UCSD-AML1 (cell line): ENCODE data around the gene PITHD1.
A peak's percentile ranks its signal among the peaks of the same experiment; 100 is the strongest.
"Not testable (repeated sequence)": the region's sequence is repeated elsewhere in the genome, so short reads cannot be mapped to it uniquely, and the experiment has no call there.

Source experiments
- DNase-seq: peaks from one replicate; lab custom pipeline; 2025; ENCODE audit not compliant: unreplicated experiment; lab: John Stamatoyannopoulos, UW

PITHD1 gene

DNA sequence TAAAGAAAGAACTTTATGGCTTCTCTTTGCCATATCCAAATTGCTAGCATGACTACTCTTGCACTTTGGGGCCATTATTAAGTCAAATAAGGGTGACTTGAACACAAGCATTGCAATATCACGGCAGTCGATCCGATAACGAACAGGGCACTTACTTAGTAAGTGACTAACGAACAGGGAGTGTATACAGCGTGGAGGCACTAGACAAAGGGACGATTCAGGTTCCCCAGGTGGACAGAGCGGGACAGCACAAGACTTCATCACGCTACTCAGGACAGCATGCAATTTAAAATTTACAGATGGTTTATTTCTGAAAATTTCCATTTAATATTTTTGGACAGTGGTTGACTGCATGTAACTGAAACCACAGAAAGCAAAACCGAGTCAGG lies 5.4 kb upstream of the PITHD1 start:
- DNase-seq, result no peak

- no peak for DNase-seq
Measured at GRCh38 chr1:23774174-23774880, 3.9 kb upstream of the PITHD1 start.

GRCh38 chr1:23776217-23776616 lies 2.0 kb upstream of the PITHD1 start:
- no peak for DNase-seq

DNA sequence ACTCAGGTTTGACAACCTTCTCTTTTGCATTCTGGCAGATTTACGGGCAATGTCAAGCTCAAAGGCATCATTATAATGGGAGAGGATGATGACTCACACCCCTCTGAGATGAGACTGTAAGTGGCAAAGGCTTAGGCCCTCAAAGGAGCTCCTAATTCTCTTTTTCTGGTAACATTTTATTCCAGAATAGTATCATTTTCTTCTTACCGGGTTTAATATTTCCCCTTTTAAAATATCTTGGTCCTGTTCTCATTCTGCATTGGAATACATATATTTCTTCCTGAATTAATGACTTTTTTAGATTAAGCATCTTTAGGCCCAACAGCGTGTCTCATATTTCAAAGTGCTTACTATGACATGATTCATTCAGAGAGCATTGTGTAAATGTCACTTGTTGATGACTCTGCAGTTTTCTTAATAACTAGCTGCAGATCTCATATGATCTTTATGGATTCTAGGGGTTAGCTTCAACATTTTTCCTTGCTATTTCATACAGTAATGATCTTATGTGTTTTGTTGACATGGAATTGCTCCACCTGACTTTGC lies 1.7 kb downstream of the PITHD1 start:
- DNase-seq, result no peak

GRCh38 chr1:23783141-23783540 lies 4.9 kb downstream of the PITHD1 start:
- DNase-seq, result not testable (repeated sequence)

- DNase-seq, result no peak
Measured at GRCh38 chr1:23784846-23785245, 6.6 kb downstream of the PITHD1 start.

- no peak for DNase-seq
Measured at GRCh38 chr1:23787701-23788100, 9.5 kb downstream of the PITHD1 start.

DNA sequence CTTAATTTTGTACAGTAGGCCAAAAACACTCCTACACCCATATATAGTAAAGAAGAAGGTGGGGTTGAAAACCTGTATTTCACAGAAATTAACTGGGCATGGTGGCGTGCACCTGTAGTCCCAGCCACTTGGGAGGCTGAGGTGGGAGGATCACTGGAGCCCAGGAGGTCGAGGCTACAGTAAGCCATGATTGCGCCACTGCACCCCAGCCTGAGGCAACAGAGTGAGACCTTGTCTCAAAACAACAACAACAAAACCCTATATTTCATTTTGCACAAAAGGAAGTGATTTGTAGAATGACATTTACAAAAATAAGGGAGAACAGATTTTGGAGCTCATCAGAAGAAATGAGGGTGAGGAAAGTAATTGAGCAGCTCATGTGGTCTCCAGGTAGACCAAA lies 10.5 kb downstream of the PITHD1 start:
- no peak for DNase-seq

DNA sequence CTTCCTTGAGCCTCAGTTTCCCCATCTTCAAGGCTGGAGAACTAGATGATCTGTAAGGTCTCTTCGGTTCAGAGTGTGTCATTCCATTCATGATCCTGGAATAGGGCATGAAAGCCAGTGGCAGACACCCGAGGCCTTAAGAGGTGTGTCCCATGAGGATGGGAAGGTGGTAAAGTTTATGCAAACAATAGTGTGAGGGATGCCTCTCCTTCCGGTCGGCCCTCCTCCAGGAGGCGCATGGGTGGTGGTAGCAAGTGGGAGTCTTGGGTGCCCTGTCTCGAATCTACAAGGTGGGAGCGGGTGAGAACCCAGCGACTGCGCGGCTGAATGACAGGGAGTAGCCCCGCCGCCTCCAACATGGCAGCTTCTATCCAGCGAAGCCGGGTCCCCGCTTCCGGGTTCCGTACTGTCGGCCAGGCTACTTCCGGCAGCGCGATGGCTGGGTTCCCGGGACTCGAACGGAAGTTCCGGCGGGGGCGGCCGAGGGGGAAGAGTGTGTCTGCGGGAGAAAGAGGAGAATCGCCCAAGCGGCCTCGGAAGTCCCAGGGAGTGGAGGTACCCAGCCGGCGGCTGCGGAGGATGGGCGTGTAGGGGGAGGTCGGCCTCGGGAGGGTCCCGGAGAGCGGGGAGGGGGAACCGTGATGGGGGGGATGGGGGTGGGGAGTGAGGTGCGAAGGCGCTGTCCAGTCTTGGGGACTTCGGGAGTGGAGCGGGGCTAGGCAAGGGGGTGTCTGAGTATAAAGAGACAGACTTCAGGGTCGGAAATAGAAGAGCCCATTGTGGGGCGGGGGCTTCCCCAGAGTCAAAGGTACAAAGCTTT lies 12.7 kb downstream of the PITHD1 start, which contains the start of gene LYPLA2:
Gene LYPLA2 (plus strand): TSS at position 450 of the 820 bp plus-strand sequence. CDS start 1,538 bp downstream, outside the sequence.
- DNase-seq, result peak; percentile 90

DNA sequence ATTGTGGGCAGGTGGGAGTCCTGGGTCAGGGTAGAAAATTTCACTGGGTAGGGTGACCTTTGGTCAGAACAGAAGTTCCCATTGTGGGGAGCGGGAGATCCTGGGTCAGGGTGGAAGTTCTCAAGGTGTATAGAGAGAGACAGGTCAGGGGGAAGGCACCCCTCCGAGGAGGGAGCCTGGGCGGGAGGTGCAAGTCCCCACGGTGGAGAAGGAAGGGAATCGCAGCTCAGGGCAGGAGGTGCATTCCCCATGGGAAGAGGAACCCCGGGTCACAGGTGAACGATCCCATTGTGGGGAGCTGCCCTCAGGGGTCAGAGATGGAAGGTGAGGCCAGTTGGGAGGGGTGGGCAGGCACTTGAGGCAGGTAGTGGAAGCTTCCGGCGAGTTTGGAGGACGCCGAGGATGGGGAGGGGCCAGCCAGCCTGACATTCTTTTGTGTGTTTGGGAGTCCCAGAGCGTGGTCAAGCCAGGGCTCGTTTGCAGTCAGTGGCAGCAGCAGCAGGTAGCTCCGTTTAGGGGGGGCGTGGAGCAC lies 13.4 kb downstream of the PITHD1 start:
- DNase-seq, result peak; percentile 27

- DNase-seq, result no peak
Measured at GRCh38 chr1:23792151-23792945, 14.1 kb downstream of the PITHD1 start.

DNA sequence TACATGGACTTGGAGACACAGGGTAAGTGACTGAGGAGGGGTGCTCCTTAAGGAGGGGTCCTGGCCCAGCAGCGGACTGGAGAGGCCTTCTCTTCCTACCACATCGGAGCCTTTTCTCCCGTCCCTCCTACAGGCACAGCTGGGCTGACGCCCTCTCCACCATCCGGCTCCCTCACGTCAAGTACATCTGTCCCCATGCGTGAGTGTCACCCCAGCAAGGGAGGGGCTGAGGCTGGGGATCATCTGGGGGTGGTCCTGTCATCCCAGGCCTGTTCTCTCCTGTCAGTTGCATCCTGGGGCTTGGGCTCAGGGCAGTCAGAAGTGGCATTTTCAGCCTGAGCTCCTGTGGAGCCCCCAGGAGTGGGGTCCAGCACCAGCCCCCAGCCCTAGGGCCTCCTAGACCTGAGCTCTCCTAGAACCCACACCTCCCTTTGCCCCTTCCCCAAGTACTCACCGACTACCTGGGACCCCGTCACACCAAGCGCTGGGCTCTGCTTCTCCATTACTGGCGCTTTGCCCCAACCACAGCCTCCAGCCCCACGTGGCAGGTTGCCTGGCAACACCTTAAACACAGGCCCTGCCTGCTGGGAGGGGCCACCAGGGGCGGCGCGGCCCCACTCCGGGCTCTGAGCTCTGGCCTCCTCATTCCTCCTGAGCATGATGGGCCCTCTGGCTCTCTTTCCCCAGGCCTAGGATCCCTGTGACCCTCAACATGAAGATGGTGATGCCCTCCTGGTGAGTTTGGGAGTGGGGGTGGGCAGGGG lies 15.0 kb downstream of the PITHD1 start:
- no peak for DNase-seq

GRCh38 chr1:23793861-23794731 lies 15.9 kb downstream of the PITHD1 start:
- no peak for DNase-seq

- DNase-seq, result not testable (repeated sequence)
Measured at GRCh38 chr1:23794732-23795182, 16.5 kb downstream of the PITHD1 start.

- DNase-seq, result no peak
Measured at GRCh38 chr1:23795676-23796465, 17.7 kb downstream of the PITHD1 start.

DNA sequence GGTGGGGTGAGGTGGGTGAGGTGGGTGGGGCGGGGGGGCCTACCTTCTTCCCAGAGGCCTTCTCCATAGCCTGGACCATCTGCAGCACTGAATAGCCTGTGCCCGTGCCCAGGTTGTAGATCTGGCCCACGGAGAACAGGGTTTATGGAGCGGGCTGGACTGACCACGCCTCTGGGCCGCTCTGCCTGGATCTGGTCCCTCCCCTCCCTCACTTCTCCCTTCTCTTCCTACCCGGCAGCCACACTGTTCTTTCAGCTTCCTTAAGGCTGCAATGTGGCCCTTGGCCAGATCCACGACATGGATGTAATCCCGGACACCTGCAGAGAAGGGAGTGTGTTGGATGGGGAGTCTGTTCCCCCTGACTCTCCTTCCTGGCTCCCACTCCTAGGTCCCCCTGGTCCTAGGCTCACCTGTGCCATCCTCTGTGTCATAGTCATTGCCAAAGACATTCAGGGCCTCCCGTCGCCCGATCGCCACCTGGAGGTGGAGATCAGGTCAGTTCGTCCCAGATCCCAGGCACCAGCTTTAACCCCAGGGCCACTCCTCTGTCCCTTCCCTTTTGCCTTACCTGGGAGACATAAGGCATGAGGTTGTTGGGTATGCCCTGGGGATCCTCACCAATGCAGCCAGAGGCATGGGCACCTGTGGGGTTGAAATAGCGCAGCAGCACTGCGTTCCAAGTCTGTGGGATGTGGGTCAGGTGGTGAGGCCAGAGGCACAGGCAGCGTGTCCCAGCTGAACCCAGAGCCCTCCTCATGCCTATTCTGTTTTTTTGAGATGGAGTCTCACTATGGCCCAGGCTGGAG lies 18.5 kb downstream of the PITHD1 start:
- DNase-seq, result no peak
